WERI-Rb-1 (cell line): ENCODE results near the gene ANXA5.
A peak's percentile ranks its signal among the peaks of the same experiment; 100 is the strongest.

Experiments used
- DNase-seq: peaks from one replicate; pipeline ENCODE4 v3.0.0-alpha.2; 2020
- H3K27ac ChIP-seq: fragments of 250-450 bp; sonication (Bioruptor Pico); 2 replicates; pipeline ENCODE4 v1.5.1; 2020; ENCODE audit warnings: mild to moderate bottlenecking, moderate library complexity
- H3K27me3 ChIP-seq: fragments of 250-450 bp; sonication (Bioruptor Pico); 2 replicates; pipeline ENCODE4 v1.5.1; 2021; ENCODE audit warnings: mild to moderate bottlenecking, low read depth, moderate library complexity; ENCODE audit not compliant: insufficient read depth, severe bottlenecking
- H3K36me3 ChIP-seq: fragments of 250-450 bp; sonication (Bioruptor Pico); 2 replicates; pipeline ENCODE4 v1.5.1; 2020; ENCODE audit warnings: mild to moderate bottlenecking, moderate library complexity
- H3K4me3 ChIP-seq: 2 replicates; pipeline ENCODE4 v1.5.1; 2011; ENCODE audit warnings: low read depth, mild to moderate bottlenecking, control low read depth, low read length
- H3K9me3 ChIP-seq: fragments of 250-450 bp; sonication (Bioruptor Pico); 2 replicates; pipeline ENCODE4 v1.5.1; 2021; ENCODE audit warnings: mild to moderate bottlenecking, moderate library complexity; ENCODE audit not compliant: severe bottlenecking
- CTCF ChIP-seq: IDR thresholded peaks from 2 replicates; pipeline ENCODE4 v1.5.1; 2011; ENCODE audit warnings: low read depth, mild to moderate bottlenecking, control low read depth, inconsistent platforms, low read length

Gene ANXA5

GRCh38 chr4:121698236-121698671 is 1.5 kb upstream of the ANXA5 start:
- no peaks in the 10 kb centered on the region for H3K27me3 ChIP-seq
- peaks cover 10% of the 10 kb centered on the region for H3K36me3 ChIP-seq
- peak; percentile 25 for DNase-seq
- peak overlapping the region; percentile 84 for H3K4me3 ChIP-seq
- H3K9me3 ChIP-seq: no peaks in the 10 kb centered on the region
- no peak overlapping the region for H3K27ac ChIP-seq
- TF ChIP-seq CTCF: no peak

DNA sequence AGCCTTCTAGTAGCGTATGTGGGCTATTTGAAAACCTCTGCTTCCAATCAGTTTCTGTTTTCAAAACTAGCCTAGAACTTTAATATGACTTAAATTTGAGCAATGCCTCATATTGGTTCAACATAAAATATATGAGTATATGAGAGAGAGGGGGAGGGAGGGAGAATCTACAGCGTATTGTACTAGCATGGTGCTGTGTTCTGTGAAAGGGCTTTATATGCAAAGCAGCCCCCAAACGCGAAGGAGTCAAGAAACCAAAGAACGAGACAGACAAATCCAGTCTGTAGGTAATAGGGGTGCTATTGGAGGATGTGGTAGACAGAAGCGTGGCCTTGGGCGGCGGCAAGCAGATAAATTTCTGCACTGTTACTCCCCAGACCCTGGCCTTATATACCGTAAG is 784 bp upstream of the ANXA5 start:
- Histone ChIP-seq H3K9me3 (no peaks in the 10 kb centered on the region), H3K27ac (peak overlapping the region; percentile 68), H3K36me3 (peaks cover 13% of the 10 kb centered on the region), H3K27me3 (no peaks in the 10 kb centered on the region), H3K4me3 (peak overlapping the region; percentile 84)
- no peak for TF ChIP-seq CTCF
- DNase-seq: no peak

GRCh38 chr4:121696170-121696580 is 605 bp downstream of the ANXA5 start:
- Histone ChIP-seq H3K27ac (peak overlapping the region; percentile 70), H3K4me3 (peak overlapping the region; percentile 84), H3K36me3 (peaks cover 14% of the 10 kb centered on the region), H3K9me3 (no peaks in the 10 kb centered on the region), H3K27me3 (no peaks in the 10 kb centered on the region)
- DNase-seq: peak; percentile 52
- TF ChIP-seq CTCF: no peak

- no peaks in the 10 kb centered on the region for H3K9me3 ChIP-seq
- no peaks in the 10 kb centered on the region for H3K27me3 ChIP-seq
- no peak overlapping the region for H3K27ac ChIP-seq
- peaks cover 21% of the 10 kb centered on the region for H3K36me3 ChIP-seq
- H3K4me3 ChIP-seq: no peak overlapping the region
- TF ChIP-seq CTCF: no peak
- DNase-seq: no peak
Measured at GRCh38 chr4:121693886-121694285, 2.9 kb downstream of the ANXA5 start.

DNA sequence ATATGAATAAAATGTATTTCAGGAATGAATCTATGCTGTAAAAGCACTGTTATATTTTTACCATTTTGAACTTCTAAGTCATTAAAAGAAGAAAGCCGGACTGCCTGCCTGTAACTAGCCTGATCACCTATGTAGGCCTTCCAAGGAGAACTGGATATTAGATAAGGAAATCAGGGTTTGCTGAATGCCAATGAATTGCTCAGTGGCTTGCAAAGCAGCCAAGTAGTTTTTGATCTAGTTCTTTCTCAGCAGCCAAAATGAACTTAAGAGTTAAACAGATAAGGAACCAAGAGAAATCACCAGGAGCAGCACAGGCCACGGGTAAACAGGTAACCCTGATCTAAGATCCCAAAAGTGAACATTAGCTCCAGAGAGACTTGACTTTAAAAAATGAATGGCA is 3.3 kb downstream of the ANXA5 start:
- DNase-seq: no peak
- Histone ChIP-seq H3K27ac (no peak overlapping the region), H3K9me3 (no peaks in the 10 kb centered on the region), H3K36me3 (peaks cover 22% of the 10 kb centered on the region), H3K27me3 (no peaks in the 10 kb centered on the region), H3K4me3 (no peak overlapping the region)
- no peak for TF ChIP-seq CTCF

GRCh38 chr4:121692261-121692660 is 4.5 kb downstream of the ANXA5 start:
- TF ChIP-seq CTCF: no peak
- Histone ChIP-seq H3K9me3 (no peaks in the 10 kb centered on the region), H3K4me3 (no peak overlapping the region), H3K27ac (no peak overlapping the region), H3K36me3 (peaks cover 24% of the 10 kb centered on the region), H3K27me3 (no peaks in the 10 kb centered on the region)
- DNase-seq: no peak
